LNCAP (cell line): ENCODE data around the gene ZNF574.

Experiments used
- CTCF ChIP-seq: fragments of 450-650 bp; IDR thresholded peaks from 2 replicates; pipeline ENCODE4 v1.5.1; 2017; ENCODE audit warnings: mild to moderate bottlenecking

The ZNF574 gene

GRCh38 chr19:42093505-42093904 lies 17.5 kb downstream of the ZNF574 start:
- TF ChIP-seq CTCF = no peak

- TF ChIP-seq CTCF = no peak
These were observed 18.0 kb downstream of the ZNF574 start for GRCh38 chr19:42093926-42094325.

DNA sequence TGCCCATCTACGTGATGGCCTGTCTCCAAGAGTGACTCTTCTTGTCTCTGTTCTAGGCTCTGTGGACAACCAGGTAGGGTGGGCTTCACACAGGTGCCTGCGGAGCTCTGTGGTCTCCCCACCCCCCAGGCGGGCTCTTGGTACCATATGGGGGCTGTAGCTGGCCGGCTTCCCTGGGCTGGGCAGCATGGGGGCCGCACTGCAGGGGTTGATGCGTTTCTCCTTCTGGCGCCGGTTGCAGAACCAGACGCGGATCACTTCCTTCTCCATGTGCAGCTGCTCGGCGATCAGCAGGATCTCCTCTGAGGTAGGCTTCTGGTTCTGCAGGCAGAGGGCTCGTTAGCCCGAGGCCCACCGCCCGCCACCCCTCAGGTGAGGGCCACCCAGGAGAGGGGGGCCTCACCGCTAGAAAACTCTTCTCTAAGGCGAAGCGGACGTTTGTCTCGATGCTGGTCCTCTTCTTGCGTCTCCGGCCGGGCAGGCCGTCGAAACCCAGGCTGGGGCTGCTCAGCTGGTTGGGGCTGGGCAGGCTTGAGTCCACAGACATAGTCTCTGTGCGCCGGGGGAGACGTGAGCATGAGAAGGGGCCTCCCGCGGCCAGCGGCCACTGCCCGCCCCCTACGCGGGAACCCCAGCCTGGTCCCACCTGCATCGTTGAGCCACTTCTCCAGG lies 19.3 kb downstream of the ZNF574 start:
- TF ChIP-seq CTCF = no peak

DNA sequence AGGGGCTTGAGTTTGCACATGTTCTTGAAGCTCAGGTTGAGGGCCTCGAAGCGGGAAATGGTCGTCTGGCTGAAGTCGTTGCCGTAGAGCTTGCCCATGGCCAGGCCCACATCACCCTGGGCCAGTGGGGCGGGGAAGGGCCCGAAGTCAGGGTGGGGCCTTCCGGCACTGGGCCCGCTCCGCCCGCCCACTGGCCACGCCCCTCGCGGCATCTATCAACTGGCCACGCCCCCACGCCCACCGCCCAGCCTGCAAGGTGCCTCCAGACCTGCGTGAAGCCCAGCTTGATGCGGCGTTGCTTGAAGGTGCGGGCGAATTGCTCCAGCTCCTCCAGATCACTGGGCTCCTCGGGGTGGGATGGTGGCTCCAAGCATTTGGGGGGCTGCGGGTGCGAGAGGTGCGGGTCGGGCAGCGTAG lies 19.9 kb downstream of the ZNF574 start:
- no peak for TF ChIP-seq CTCF

- TF ChIP-seq CTCF = no peak
These were observed 20.4 kb downstream of the ZNF574 start for GRCh38 chr19:42096255-42096837.

DNA sequence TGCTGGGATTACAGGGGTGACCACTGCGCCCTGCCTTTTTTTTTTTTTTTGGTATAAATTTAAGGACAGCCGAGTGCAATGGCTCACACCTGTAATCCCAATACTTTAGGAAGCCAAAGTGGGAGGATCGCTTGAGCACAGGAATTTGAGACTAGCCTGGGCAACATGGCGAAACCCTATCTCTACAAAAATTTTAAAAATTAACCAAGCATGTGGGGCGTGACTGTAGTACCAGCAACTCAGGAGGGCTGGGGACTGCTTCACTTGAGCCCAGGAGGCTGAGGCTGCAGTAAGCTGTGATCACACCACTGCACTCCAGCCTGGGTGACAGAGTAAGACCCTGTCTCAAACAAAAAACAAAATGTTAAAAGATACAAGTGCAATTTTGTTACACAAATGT lies 21.5 kb downstream of the ZNF574 start:
- no peak for TF ChIP-seq CTCF

DNA sequence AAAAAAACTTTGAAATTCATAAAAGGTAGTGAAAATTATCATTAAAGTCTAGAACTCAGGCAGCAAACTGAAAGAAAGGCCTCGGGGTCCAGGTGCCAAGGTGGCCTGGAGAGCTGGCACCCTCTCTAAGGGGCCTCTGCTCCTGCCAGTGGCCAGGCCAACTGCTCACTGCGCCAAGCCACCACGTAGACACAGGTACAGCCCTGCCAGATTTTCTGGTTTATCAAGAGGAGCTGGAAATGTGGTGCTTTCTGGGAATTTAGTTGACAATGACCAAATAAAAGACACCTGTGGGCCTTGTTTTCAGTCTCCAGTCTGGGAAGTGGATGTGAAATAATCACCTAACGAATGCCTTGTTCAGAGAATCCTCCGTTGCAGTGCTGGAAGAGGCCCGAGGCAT lies 22.8 kb downstream of the ZNF574 start:
- TF ChIP-seq CTCF = no peak
